NCI-H82 treated with DMSO at 0.1 percent for 48 hours (cell line): ENCODE measurements around the gene ASB11.

ENCODE experiments used
- DNase-seq: peaks from one replicate; lab custom pipeline; 2025; ENCODE audit not compliant: unreplicated experiment; lab: John Stamatoyannopoulos, UW

Gene ASB11

GRCh38 chrX:15235001-15235400 lies 80.4 kb downstream of the ASB11 start:
- DNase-seq, result no peak

- DNase-seq, result no peak
These were observed 81.9 kb downstream of the ASB11 start for GRCh38 chrX:15233416-15234015.
